CMK (cell line): ENCODE measurements around the gene ZNF281.

ENCODE experiments used
- DNase-seq: peaks from one replicate; pipeline ENCODE4 v3.0.0-alpha.2; 2010; ENCODE audit warnings: low read depth

Gene ZNF281

DNA sequence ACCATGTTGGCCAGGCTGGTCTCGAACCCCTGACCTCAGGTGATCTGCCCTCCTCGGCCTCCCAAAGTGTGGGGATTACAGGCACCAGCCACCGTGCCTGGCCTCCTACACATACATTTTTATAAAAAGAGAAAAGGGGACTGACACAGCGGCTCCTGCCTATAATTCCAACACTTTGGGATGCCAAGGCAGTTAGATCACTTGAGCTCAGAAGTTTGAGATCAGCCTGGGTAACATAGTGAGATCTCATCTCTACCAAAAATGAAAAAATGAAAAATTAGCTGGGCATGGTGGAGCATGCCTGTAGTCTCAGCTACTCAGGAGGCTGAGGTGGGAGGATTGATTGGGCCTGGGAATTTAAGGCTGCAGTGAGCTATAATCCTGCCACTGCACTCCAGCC, 23.4 kb downstream of the ZNF281 start:
- DNase-seq: no peak

GRCh38 chr1:200384818-200385390, 24.9 kb downstream of the ZNF281 start:
- no peak for DNase-seq

DNA sequence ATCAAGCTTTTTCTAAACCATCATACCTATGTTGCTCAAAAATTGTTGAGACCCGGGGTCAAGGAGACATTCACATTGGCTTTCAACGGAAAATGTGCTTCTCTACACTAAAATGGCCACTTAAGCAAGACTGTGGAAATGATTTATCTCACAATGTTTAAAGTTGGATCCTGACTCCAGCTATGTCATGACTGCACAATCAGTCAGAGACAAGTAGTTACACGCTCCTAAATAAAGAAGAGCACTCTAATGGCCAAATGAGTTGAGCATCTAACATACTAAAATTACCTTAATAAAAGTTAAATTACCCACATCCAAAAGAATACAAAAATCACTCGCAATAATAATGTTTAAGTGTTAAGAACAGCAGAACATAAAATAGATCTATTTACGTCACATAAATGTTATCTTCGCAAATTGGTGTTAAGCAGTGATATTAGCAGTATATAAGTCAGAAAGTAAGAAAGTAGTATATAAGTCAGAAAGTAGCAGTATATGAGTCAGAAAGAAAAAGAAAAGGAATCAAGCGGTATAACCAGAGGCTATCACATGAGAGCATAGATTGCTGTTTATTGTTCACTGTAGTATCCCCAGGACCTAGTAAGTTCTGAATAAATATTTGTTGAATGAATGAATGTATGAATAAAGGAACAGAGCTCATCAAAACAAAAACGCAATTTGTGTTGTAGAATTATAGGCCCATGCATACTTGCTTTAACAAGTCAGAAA, 28.4 kb downstream of the ZNF281 start:
- no peak for DNase-seq

GRCh38 chr1:200380589-200381021, 29.2 kb downstream of the ZNF281 start:
- DNase-seq: no peak

GRCh38 chr1:200379940-200380588, 29.8 kb downstream of the ZNF281 start:
- DNase-seq: no peak

DNA sequence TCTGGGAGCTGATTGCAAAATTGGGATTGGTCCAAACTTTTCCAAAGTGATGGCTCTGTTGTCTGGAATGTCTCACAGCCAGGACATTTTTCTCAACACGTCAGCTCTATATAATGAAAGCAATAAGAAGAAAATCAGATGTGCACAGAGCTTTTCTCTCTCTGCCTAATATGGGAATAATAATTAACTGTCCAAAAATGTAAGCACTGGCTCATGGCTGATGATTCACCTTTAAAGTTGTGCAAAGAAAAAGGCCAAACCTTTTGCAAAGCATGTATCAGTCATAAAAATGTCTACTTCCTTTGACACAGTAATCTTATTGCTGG, 30.4 kb downstream of the ZNF281 start:
- DNase-seq: no peak

DNA sequence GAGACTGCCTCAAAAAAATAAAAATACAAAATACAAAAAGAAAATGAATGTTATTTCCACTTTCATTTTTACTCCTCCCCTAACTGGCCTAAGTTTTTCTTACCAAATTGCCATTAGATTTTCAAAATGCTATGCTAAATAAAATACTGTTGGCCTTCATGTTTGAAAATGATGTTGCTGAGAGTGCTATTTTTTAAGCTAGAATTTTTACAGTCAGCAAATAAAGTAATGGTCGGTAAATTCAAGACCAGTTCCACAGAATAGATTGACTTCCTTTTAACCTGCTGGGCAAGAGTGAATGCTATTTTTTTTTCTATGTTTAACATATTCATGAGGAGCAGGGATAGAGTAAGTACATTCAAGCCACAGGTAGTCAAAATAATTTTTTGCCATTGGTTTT, 31.7 kb downstream of the ZNF281 start:
- no peak for DNase-seq

GRCh38 chr1:200376528-200376927, 33.3 kb downstream of the ZNF281 start:
- no peak for DNase-seq

GRCh38 chr1:200374569-200375295, 35.1 kb downstream of the ZNF281 start:
- DNase-seq: no peak

DNA sequence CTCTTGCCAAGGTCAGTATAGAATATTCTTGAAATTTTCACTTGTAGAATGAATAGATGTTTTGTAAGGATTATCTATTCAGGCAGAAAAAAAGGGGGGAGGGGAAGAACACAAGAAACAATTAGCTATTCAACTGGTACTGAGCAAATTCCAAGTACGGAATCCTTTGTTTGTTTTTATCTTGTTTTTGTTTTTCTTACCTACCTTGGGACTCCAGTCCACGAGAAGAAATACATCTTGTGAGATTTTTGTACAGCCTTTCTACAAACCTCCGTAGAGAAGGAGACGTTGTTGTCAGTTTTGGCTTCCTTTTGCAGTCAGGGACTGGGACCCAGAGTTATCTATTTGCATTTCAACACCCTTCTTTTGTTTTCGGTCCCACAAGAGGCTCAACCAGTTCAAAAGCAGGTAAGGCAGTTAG, 36.0 kb downstream of the ZNF281 start:
- no peak for DNase-seq

GRCh38 chr1:200372885-200373181, 37.0 kb downstream of the ZNF281 start:
- DNase-seq: no peak

DNA sequence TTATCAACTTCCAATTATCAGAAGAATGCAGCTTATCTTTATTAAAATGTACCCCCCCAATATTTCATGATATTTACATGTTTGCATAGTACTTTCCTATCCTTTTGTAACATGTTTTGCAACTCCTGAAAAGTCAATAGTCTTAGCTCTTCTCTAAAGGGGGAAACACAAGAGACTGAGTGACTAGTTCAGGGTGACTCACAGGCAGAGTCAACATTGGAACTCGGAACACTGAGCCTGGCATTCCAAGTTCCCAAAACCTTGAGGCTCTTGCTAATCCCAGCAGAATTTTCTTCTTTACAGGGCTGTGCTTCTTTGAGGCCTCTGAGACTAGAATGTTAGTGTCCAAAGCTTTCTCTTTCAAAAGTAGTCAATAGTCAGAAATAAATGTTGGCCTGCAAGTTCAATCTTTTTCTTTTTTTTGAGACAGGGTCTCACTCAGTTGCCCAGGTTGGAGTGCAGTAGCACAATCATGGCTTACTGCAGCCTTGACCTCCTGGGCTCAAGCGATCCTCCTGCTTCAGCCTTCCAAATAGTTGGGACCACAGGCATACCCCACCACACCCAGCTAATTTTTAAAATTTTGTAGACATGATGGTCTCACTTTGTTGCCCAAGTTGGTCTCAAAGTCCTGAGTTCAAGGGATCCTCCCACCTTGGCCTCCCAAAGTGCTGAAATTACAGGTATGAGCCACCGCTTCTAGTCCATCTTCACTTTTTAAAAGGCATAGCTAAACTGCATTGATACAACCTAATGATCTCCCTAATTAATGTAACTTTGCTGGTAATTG, 37.5 kb downstream of the ZNF281 start:
- DNase-seq: no peak

GRCh38 chr1:200369706-200370105, 40.1 kb downstream of the ZNF281 start:
- no peak for DNase-seq

GRCh38 chr1:200369131-200369530, 40.7 kb downstream of the ZNF281 start:
- DNase-seq: no peak

DNA sequence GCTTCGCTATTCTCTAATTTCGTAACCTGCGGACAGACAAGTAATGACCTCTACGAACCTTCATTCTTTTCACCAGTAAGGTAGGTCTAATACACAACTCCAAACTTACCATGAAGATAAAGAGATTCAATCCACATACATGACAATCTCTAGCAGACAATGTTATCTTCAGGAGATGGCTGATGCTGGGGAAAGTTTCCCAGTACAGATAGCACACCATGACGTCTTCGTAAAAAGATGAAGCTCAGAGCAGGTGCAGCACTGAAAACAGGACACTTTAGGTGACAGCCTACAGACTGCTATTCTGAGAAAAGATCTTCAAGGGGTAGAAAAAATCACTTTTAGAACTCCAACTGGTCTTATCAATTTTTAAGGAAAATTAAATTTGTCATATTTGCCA, 41.3 kb downstream of the ZNF281 start:
- DNase-seq: no peak

GRCh38 chr1:200367841-200368534, 41.8 kb downstream of the ZNF281 start:
- DNase-seq: no peak

- DNase-seq: no peak
These were observed 43.1 kb downstream of the ZNF281 start for GRCh38 chr1:200366577-200367253.

DNA sequence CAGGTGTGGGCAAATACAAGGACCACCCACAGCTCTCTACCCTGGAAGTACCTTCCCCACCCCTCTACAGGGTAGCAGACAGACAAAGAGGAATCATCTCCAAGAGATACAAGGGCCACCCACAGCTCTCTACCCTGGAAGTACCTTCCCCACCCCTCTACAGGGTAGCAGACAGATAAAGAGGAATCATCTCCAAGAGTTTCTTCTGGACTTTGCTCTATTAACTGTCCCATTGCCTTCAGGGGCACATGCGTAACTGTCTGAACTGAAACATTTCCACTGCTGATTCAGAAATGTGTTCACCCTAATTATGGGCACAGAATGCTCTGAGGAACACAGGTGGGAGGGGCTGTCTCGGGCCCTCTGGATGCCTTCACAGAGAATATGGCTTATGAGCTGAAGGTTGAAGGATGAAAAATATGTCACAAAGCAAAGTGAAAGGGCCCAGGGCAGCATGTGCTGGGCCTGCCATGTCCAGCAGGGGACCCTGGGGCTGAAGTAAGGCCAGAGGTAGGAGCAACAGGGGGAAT, 43.9 kb downstream of the ZNF281 start:
- DNase-seq: no peak

DNA sequence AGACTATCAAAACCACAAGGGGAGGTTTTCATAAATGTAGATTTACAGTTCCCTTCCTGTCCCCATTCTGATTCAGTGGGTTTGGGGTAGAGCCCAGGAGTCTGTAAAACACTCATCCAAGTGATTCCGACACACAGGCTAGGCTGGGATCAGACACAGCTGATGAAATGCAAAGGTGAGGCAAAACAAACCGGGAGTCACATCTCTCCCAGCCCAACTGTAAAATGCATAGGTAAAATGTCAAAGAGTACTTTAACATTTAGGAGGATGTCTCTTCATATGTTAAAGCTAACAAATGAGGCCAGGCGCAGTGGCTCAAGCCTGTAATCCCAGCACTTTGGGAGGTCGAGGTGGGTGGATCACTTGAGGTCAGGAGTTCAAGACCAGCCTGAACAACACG, 45.0 kb downstream of the ZNF281 start:
- DNase-seq: no peak

DNA sequence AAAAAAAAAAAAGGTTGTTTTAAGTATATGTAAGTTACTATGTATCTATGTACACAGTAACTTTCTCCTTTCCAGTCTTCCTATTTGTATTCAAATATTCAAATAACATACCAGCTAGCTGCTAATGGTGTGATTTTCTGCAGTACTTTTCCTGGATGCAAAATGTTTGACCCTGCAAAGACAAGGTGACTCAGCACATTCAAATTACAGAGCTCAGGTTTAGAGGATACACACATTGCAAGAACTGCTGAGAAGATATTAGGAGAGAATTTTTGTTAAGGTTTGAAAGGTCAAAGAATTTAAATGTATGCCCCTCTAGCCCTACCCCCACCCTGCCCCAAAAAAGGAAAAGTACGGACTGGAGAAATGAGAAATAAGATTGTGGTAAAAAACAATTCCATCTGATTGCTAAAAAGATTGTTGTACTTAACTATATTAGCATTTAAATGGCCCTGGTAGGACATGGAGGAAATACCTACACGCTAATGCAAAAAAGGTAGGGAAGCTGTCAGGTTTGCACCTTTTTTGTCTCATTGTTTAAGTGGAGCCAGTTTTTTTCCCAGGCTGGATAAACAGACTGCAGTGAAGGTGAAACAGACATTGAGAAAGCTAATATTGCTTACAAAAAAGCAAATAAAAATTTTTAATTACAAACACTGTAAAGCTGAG, 45.6 kb downstream of the ZNF281 start:
- no peak for DNase-seq
